ENCODE measurements around the gene FUBP3.

DNA sequence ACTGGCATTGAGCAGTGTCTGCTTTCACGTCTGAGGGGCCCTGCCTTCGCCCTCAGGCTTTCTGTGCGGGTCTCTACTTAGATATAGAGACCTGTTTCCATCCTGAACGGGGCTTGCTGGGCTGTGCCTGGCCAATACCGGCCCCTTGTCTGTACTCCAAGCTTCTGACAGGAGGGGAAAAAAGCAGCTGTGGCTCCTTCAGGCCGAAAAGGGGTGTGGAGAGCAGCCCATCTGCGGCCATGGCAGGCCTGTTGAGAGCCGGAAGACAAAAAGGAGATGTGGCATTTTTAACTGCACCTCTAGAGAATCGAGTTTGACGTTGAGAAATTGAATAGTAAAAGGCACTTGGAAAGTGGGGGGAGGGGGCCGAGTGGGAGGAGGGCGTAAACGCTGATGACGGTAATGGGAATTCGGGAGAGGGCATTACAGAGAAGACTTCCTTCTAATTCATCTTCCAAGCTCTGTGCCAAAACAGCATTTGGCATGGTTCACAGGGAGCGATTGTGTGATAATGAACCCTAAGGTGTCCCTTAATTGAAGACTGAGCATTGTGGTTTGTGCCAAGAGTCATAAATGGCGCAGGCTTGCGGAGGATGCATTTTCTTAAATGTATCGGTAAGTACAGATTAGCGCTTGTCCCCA lies 59.9 kb downstream of the FUBP3 start:
- TF ChIP-seq, protein P1, sequence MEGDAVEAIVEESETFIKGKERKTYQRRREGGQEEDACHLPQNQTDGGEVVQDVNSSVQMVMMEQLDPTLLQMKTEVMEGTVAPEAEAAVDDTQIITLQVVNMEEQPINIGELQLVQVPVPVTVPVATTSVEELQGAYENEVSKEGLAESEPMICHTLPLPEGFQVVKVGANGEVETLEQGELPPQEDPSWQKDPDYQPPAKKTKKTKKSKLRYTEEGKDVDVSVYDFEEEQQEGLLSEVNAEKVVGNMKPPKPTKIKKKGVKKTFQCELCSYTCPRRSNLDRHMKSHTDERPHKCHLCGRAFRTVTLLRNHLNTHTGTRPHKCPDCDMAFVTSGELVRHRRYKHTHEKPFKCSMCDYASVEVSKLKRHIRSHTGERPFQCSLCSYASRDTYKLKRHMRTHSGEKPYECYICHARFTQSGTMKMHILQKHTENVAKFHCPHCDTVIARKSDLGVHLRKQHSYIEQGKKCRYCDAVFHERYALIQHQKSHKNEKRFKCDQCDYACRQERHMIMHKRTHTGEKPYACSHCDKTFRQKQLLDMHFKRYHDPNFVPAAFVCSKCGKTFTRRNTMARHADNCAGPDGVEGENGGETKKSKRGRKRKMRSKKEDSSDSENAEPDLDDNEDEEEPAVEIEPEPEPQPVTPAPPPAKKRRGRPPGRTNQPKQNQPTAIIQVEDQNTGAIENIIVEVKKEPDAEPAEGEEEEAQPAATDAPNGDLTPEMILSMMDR (conservative IDR thresholded peaks at IDR 0.05; ENCODE audit: low read depth in 2 of 2): no peak
- TF ChIP-seq EZH2phosphoT487 (IDR thresholded peaks at IDR 0.05; ENCODE audit: unreplicated experiment): no peak
- no peak for TF ChIP-seq CREB1 (CRISPR knock-in tag; IDR thresholded peaks at IDR 0.05; ENCODE audit: low read depth)
- TF ChIP-seq, protein P2, sequence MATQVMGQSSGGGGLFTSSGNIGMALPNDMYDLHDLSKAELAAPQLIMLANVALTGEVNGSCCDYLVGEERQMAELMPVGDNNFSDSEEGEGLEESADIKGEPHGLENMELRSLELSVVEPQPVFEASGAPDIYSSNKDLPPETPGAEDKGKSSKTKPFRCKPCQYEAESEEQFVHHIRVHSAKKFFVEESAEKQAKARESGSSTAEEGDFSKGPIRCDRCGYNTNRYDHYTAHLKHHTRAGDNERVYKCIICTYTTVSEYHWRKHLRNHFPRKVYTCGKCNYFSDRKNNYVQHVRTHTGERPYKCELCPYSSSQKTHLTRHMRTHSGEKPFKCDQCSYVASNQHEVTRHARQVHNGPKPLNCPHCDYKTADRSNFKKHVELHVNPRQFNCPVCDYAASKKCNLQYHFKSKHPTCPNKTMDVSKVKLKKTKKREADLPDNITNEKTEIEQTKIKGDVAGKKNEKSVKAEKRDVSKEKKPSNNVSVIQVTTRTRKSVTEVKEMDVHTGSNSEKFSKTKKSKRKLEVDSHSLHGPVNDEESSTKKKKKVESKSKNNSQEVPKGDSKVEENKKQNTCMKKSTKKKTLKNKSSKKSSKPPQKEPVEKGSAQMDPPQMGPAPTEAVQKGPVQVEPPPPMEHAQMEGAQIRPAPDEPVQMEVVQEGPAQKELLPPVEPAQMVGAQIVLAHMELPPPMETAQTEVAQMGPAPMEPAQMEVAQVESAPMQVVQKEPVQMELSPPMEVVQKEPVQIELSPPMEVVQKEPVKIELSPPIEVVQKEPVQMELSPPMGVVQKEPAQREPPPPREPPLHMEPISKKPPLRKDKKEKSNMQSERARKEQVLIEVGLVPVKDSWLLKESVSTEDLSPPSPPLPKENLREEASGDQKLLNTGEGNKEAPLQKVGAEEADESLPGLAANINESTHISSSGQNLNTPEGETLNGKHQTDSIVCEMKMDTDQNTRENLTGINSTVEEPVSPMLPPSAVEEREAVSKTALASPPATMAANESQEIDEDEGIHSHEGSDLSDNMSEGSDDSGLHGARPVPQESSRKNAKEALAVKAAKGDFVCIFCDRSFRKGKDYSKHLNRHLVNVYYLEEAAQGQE (IDR thresholded peaks at IDR 0.05; ENCODE audit: unreplicated experiment): no peak
- no peak for TF ChIP-seq POLR2AphosphoS5 (IDR thresholded peaks at IDR 0.05; ENCODE audit: low read depth)
- TF ChIP-seq EZH2 (IDR thresholded peaks at IDR 0.05; ENCODE audit: low read depth, unreplicated experiment): no peak
- no peak for TF ChIP-seq NANOG (IDR thresholded peaks at IDR 0.05; ENCODE audit: borderline replicate concordance)
- TF ChIP-seq, protein P3, sequence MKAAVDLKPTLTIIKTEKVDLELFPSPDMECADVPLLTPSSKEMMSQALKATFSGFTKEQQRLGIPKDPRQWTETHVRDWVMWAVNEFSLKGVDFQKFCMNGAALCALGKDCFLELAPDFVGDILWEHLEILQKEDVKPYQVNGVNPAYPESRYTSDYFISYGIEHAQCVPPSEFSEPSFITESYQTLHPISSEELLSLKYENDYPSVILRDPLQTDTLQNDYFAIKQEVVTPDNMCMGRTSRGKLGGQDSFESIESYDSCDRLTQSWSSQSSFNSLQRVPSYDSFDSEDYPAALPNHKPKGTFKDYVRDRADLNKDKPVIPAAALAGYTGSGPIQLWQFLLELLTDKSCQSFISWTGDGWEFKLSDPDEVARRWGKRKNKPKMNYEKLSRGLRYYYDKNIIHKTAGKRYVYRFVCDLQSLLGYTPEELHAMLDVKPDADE (IDR thresholded peaks at IDR 0.05): no peak
- no peak for TF ChIP-seq STAT1 (IDR thresholded peaks at IDR 0.05; ENCODE audit: unreplicated experiment)
- no peak for TF ChIP-seq JUNB (IDR thresholded peaks at IDR 0.05; ENCODE audit: unreplicated experiment)
- TF ChIP-seq, protein P4, sequence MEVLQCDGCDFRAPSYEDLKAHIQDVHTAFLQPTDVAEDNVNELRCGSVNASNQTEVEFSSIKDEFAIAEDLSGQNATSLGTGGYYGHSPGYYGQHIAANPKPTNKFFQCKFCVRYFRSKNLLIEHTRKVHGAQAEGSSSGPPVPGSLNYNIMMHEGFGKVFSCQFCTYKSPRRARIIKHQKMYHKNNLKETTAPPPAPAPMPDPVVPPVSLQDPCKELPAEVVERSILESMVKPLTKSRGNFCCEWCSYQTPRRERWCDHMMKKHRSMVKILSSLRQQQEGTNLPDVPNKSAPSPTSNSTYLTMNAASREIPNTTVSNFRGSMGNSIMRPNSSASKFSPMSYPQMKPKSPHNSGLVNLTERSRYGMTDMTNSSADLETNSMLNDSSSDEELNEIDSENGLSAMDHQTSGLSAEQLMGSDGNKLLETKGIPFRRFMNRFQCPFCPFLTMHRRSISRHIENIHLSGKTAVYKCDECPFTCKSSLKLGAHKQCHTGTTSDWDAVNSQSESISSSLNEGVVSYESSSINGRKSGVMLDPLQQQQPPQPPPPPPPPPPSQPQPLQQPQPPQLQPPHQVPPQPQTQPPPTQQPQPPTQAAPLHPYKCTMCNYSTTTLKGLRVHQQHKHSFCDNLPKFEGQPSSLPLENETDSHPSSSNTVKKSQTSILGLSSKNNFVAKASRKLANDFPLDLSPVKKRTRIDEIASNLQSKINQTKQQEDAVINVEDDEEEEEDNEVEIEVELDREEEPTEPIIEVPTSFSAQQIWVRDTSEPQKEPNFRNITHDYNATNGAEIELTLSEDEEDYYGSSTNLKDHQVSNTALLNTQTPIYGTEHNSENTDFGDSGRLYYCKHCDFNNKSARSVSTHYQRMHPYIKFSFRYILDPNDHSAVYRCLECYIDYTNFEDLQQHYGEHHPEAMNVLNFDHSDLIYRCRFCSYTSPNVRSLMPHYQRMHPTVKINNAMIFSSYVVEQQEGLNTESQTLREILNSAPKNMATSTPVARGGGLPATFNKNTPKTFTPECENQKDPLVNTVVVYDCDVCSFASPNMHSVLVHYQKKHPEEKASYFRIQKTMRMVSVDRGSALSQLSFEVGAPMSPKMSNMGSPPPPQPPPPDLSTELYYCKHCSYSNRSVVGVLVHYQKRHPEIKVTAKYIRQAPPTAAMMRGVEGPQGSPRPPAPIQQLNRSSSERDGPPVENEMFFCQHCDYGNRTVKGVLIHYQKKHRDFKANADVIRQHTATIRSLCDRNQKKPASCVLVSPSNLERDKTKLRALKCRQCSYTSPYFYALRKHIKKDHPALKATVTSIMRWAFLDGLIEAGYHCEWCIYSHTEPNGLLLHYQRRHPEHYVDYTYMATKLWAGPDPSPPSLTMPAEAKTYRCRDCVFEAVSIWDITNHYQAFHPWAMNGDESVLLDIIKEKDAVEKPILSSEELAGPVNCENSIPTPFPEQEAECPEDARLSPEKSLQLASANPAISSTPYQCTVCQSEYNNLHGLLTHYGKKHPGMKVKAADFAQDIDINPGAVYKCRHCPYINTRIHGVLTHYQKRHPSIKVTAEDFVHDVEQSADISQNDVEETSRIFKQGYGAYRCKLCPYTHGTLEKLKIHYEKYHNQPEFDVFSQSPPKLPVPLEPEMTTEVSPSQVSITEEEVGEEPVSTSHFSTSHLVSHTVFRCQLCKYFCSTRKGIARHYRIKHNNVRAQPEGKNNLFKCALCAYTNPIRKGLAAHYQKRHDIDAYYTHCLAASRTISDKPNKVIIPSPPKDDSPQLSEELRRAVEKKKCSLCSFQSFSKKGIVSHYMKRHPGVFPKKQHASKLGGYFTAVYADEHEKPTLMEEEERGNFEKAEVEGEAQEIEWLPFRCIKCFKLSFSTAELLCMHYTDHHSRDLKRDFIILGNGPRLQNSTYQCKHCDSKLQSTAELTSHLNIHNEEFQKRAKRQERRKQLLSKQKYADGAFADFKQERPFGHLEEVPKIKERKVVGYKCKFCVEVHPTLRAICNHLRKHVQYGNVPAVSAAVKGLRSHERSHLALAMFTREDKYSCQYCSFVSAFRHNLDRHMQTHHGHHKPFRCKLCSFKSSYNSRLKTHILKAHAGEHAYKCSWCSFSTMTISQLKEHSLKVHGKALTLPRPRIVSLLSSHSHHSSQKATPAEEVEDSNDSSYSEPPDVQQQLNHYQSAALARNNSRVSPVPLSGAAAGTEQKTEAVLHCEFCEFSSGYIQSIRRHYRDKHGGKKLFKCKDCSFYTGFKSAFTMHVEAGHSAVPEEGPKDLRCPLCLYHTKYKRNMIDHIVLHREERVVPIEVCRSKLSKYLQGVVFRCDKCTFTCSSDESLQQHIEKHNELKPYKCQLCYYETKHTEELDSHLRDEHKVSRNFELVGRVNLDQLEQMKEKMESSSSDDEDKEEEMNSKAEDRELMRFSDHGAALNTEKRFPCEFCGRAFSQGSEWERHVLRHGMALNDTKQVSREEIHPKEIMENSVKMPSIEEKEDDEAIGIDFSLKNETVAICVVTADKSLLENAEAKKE (CRISPR knock-in tag; IDR thresholded peaks at IDR 0.05): no peak
